Vagina (tissue), 2 donors: ENCODE results near the gene VMAC.

Experiments used
- POLR2A ChIP-seq, 2 donors: fragments of 450-650 bp; IDR thresholded peaks; one replicate each; pipeline ENCODE4 v1.6.1; 2017; ENCODE audit warnings: antibody characterized with exemption in 2 of 2, mild to moderate bottlenecking in 2 of 2, moderate library complexity in 2 of 2
- TF ChIP-seq, protein P1 (sequence below), 3 experiments: fragments of 450-650 bp in 2 of 3; fragments of 200-600 bp in 1 of 3; sonication (generic) in 1 of 3; IDR thresholded peaks; one replicate each; pipeline ENCODE4 v1.5.1; 2017 to 2019; ENCODE audit warnings: antibody characterized with exemption in 3 of 3, mild to moderate bottlenecking in 2 of 3, moderate library complexity in 2 of 3

GRCh38 chr19:5951338-5951861 is 46.7 kb downstream of the VMAC start:
- TF ChIP-seq POLR2A (IDR thresholded peaks at IDR 0.05), result no peak
- TF ChIP-seq, protein P1, sequence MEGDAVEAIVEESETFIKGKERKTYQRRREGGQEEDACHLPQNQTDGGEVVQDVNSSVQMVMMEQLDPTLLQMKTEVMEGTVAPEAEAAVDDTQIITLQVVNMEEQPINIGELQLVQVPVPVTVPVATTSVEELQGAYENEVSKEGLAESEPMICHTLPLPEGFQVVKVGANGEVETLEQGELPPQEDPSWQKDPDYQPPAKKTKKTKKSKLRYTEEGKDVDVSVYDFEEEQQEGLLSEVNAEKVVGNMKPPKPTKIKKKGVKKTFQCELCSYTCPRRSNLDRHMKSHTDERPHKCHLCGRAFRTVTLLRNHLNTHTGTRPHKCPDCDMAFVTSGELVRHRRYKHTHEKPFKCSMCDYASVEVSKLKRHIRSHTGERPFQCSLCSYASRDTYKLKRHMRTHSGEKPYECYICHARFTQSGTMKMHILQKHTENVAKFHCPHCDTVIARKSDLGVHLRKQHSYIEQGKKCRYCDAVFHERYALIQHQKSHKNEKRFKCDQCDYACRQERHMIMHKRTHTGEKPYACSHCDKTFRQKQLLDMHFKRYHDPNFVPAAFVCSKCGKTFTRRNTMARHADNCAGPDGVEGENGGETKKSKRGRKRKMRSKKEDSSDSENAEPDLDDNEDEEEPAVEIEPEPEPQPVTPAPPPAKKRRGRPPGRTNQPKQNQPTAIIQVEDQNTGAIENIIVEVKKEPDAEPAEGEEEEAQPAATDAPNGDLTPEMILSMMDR (IDR thresholded peaks at IDR 0.05), result no peak
